ENCODE results near the gene CRTAC1.

GRCh38 chr10:98063740-98064027 is 33.3 kb upstream of the CRTAC1 start:
- TF ChIP-seq CTCF (IDR thresholded peaks at IDR 0.05) = no peak
- no peak for TF ChIP-seq POLR2A (IDR thresholded peaks at IDR 0.05)

Measured in heart left ventricle (tissue), 13 donors.